Brain microvascular endothelial cell (primary cell): ENCODE measurements around the gene ELK4.

ENCODE experiments used
- DNase-seq: peaks from one replicate; pipeline ENCODE4 v3.0.0-alpha.2; 2020
- H3K27ac ChIP-seq: fragments of 250-450 bp; sonication (Bioruptor Pico); 2 replicates; pipeline ENCODE4 v1.5.1; 2020; ENCODE audit warnings: mild to moderate bottlenecking, moderate library complexity
- H3K27me3 ChIP-seq: fragments of 250-450 bp; sonication (Bioruptor Pico); replicated peaks from 2 replicates; pipeline ENCODE4 v1.5.1; 2020; ENCODE audit warnings: mild to moderate bottlenecking
- H3K36me3 ChIP-seq: fragments of 250-450 bp; sonication (Bioruptor Pico); replicated peaks from 2 replicates; pipeline ENCODE4 v1.5.1; 2020; ENCODE audit warnings: mild to moderate bottlenecking
- H3K4me3 ChIP-seq: 2 replicates; pipeline ENCODE4 v1.5.1; 2011; ENCODE audit warnings: low read depth, mild to moderate bottlenecking, control low read depth, low read length, moderate library complexity
- in situ Hi-C: cut with HindIII; loops from 2 replicates; pipeline ENCODE4 v1.10.0; 2017; ENCODE audit warnings: low sequenced_read_pairs, low pct_ligation_motif_present
- TF ChIP-seq, protein P1 (sequence below): IDR thresholded peaks from 2 replicates; pipeline ENCODE4 v1.5.1; 2011; ENCODE audit warnings: low read depth, mild to moderate bottlenecking, moderate library complexity, low read length, control low read depth, inconsistent platforms; ENCODE audit errors: missing control alignments

ELK4 gene

DNA sequence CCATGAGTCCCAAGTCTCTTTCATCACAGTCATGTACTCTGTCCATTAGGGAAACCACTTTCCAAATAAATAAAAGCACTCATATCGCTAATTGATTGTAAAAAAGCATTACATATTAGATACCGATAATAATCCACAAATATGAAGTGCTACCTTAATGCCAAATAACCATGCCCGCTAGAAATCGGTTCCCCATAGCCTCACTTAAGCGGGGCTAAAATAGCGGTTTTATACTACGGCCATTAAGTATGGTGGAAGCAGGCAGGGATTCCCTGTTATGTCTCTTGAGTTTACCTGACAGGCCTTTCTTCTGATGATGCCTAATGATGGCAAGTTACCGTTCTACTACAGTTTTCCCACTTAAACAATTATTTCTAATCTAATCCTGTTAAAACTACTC lies 3.9 kb downstream of the ELK4 start:
- in situ Hi-C loops, result no loop called here
- no peaks in the 10 kb centered on the region for H3K27me3 ChIP-seq
- TF ChIP-seq, protein P1, sequence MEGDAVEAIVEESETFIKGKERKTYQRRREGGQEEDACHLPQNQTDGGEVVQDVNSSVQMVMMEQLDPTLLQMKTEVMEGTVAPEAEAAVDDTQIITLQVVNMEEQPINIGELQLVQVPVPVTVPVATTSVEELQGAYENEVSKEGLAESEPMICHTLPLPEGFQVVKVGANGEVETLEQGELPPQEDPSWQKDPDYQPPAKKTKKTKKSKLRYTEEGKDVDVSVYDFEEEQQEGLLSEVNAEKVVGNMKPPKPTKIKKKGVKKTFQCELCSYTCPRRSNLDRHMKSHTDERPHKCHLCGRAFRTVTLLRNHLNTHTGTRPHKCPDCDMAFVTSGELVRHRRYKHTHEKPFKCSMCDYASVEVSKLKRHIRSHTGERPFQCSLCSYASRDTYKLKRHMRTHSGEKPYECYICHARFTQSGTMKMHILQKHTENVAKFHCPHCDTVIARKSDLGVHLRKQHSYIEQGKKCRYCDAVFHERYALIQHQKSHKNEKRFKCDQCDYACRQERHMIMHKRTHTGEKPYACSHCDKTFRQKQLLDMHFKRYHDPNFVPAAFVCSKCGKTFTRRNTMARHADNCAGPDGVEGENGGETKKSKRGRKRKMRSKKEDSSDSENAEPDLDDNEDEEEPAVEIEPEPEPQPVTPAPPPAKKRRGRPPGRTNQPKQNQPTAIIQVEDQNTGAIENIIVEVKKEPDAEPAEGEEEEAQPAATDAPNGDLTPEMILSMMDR, result no peak

DNA sequence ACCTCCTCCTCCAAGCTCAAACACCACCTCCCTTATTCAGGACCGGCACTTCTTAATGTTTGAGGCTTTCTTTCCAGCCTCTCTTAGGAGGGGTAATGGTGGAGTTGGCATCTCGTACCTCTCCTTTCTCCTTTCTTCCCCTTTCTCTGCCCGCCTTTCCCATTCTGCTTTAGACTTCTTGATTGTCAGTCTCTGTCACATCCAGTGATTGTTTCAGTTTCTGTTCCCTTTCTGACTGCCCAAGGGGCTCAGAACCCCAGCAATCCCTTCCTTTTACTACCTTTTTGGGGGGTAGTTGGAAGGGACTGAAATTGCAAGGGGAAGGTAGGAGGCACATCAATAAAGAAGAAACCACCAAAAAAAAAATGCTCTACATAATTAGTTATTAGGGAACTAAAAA lies 5.6 kb downstream of the ELK4 start:
- H3K27ac ChIP-seq, result no peak overlapping the region
- H3K27me3 ChIP-seq, result no peaks in the 10 kb centered on the region
- H3K36me3 ChIP-seq, result peaks cover 21% of the 10 kb centered on the region
- in situ Hi-C loops, result no loop called here
- TF ChIP-seq, protein P1, result no peak
- H3K4me3 ChIP-seq, result no peak overlapping the region
- DNase-seq, result no peak

More for the DNA sequence above, 3.9 kb downstream of the ELK4 start:
- peaks cover 7% of the 10 kb centered on the region for H3K36me3 ChIP-seq
- no peak overlapping the region for H3K4me3 ChIP-seq
- H3K27ac ChIP-seq, result no peak overlapping the region
- no peak for DNase-seq

DNA sequence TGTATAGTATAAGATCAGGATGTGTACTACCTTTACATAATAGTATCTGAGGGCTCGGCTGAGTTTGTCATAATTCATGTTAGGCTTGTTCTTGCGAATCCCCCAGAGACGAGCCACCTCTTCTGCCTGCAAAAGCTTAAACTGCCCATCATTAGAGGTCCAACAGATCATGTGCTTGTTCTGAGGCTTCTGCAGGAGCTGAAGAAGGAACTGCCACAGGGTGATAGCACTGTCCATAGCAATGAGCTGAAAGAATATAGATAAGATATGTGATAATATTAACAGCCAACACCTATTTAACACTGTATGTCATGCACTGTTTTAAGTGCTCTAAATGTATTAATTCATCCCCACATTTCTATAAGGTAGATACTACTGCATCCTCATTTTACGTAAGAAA lies 8.2 kb downstream of the ELK4 start:
- TF ChIP-seq, protein P1, result no peak
- Histone ChIP-seq H3K27me3 (no peaks in the 10 kb centered on the region), H3K4me3 (no peak overlapping the region), H3K27ac (no peak overlapping the region), H3K36me3 (peaks cover 36% of the 10 kb centered on the region)
- no peak for DNase-seq
- in situ Hi-C loops, result no loop called here

DNA sequence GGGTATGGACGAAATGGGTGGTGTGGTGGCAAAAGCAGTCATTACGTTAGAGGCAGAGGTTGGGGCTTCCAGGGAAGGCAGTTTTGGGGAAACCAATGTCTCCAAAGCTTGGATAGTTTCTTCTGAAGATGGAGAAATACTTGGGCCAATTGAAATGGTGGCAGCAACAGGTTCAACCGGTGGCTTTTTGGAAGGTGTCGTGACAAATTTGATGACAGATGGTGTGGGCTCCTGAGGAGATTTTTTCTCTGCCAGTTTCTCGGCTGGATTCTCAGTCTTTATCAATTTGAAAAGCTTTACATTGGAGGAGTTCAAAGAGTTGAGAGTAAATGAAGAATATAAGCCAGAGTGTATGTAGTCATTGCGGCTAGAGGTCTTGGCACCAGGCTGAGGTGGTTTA lies 11.5 kb downstream of the ELK4 start:
- H3K36me3 ChIP-seq, result peaks cover 52% of the 10 kb centered on the region
- TF ChIP-seq, protein P1, result no peak
- DNase-seq, result no peak
- H3K27me3 ChIP-seq, result no peaks in the 10 kb centered on the region
- in situ Hi-C loops, result no loop called here
- H3K4me3 ChIP-seq, result no peak overlapping the region
- no peak overlapping the region for H3K27ac ChIP-seq

DNA sequence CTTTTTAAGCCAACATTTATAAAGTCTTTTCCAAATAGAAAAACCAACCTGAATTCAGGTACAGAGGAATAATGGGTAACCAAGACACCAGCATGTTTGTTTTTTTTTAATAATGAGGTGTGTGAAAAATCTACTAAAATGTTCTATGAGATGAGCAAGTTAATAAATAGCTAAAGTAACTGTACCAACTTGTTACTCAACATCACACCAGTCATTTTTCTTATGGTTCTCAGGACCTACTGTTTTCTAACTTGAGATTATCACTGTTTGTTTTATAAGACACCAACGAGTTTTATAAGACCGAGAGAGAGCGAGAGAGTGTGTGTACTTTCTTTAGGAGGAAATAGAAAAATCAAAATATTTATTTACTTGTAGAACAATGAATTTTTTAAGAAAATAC lies 12.4 kb downstream of the ELK4 start:
- H3K36me3 ChIP-seq, result peaks cover 54% of the 10 kb centered on the region
- H3K4me3 ChIP-seq, result no peak overlapping the region
- H3K27me3 ChIP-seq, result no peaks in the 10 kb centered on the region
- TF ChIP-seq, protein P1, result no peak
- in situ Hi-C loops, result no loop called here
- H3K27ac ChIP-seq, result no peak overlapping the region
- no peak for DNase-seq

DNA sequence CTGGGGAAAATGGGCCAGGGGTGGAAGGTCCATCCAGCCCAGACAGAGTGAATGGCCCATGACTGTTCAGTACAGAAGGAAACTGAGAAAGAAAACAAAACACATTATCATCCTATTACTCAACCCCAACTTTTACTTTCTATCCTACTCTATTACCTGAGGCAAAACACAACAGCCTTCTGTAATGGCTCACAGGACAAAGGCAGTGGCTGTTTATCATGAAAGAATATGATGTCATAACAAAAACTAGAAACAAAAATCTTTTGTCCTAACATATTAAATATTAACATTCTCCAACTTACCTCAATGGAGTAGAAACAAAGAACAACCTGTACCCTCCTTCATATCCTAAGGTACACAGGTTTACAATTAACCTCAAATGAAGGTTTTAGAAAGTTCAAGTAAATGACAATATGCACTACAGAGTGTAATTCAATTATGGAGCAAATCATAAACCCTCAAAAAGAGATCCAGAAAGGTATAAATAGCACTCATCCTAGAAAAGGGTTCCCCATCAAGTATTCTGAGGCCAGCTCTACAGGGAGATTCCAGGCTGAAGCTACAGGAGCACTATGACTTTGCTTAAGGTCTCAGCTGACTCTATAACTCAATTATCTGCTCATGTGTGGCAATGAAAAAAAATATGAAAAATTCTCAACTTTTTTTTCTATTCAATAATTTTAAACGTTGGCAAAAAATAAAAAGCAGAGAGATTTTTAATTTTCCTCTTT lies 15.1 kb downstream of the ELK4 start:
- in situ Hi-C loops, result no loop called here
- DNase-seq, result no peak
- Histone ChIP-seq H3K27me3 (no peaks in the 10 kb centered on the region), H3K27ac (no peak overlapping the region), H3K4me3 (no peak overlapping the region), H3K36me3 (peaks cover 48% of the 10 kb centered on the region)
- TF ChIP-seq, protein P1, result no peak
